Lung (tissue), 12 donors: ENCODE measurements around the gene SLC35A4. TPM values are rescaled to one million over a fixed set of nuclear protein-coding genes. Genes with fewer than 3 reads are reported as not detected.
A peak's percentile ranks its signal among the peaks of the same experiment; 100 is the strongest.

Source experiments
- ATAC-seq: fragments of 200-7000 bp; cut with Tn5 transposase; one replicate; pipeline ENCODE4 v1.9.1; 2020; ENCODE audit warnings: moderate number of reproducible peaks; ENCODE audit not compliant: insufficient read depth, low FRiP score
- DNase-seq, 3 donors: peaks; one replicate each; pipeline ENCODE4 v3.0.0-alpha.2; 2013 to 2017
- H3K27ac ChIP-seq, 2 donors: one replicate each; pipeline ENCODE4 v1.5.1; 2013; ENCODE audit warnings: mild to moderate bottlenecking in 2 of 2, moderate library complexity in 2 of 2, control low read depth in 1 of 2, inconsistent platforms in 1 of 2, low read depth in 1 of 2, low read length in 1 of 2
- H3K27me3 ChIP-seq, 3 donors: one replicate each; pipeline ENCODE4 v1.5.1; 2013; ENCODE audit warnings: low read length in 2 of 3; ENCODE audit not compliant: control insufficient read depth in 3 of 3, insufficient read depth in 3 of 3
- H3K36me3 ChIP-seq, 4 donors: one replicate each; pipeline ENCODE4 v1.5.1; 2013; ENCODE audit warnings: low read length in 4 of 4, mild to moderate bottlenecking in 1 of 4, moderate library complexity in 1 of 4; ENCODE audit not compliant: control insufficient read depth in 4 of 4, insufficient read depth in 4 of 4
- H3K4me1 ChIP-seq, 5 donors: one replicate each; pipeline ENCODE4 v1.5.1; 2013; ENCODE audit warnings: low read length in 5 of 5, mild to moderate bottlenecking in 2 of 5, moderate library complexity in 1 of 5; ENCODE audit not compliant: control insufficient read depth in 5 of 5, insufficient read depth in 5 of 5
- H3K4me3 ChIP-seq: one replicate; pipeline ENCODE4 v1.5.1; 2013; ENCODE audit warnings: mild to moderate bottlenecking, control low read depth, moderate library complexity
- H3K9ac ChIP-seq, 2 donors: one replicate each; pipeline ENCODE4 v1.5.1; 2013; ENCODE audit warnings: low read length in 2 of 2, control low read depth in 1 of 2; ENCODE audit not compliant: insufficient read depth in 1 of 2
- H3K9me3 ChIP-seq, 4 donors: one replicate each; pipeline ENCODE4 v1.5.1; 2013; ENCODE audit warnings: low read length in 3 of 4, mild to moderate bottlenecking in 1 of 4, moderate library complexity in 1 of 4; ENCODE audit not compliant: control insufficient read depth in 4 of 4, insufficient read depth in 3 of 4
- WGBS, 2 donors: extraction: QIAGEN DNeasy Blood & Tissue Kit; methylation state at CpG; one replicate each; pipeline ENCODE4 v1.1.7; 2013; 5-methylcytosine and 5-hydroxymethylcytosine counted together
- polyA plus RNA-seq, 2 donors: library from polyadenylated mRNA; stranded (reverse); fragments of 200-250 nt; gene quantifications; one replicate each; pipeline ENCODE4 v1.2.1, GENCODE V29; 2013
- total RNA-seq, 2 donors: library from RNA; depleted of rRNA in 1 of 2; stranded (reverse); fragments of >200 nt in 1 of 2; gene quantifications; one replicate each; pipeline ENCODE4 v1.2.1, GENCODE V29; 2014 to 2021
- TF ChIP-seq, protein P1 (sequence below): IDR thresholded peaks from 2 replicates; pipeline ENCODE4 v1.5.1; 2012; ENCODE audit warnings: mild to moderate bottlenecking; ENCODE audit errors: control extremely low read depth, extremely low read depth
- donor health status: control.
- donor health status: control.
- donor health status: Bipolar disorder and iron deficiency.
- donor health status: healthy.
- donor health status: DM: yes; HTN: yes; CAD: no.

Gene SLC35A4
- total and polyA plus RNA-seq, 4 donors, result 10.7 to 94.4 (median 66.3) TPM

- ATAC-seq (no peak), DNase-seq (no peak)
- no peak overlapping the region for H3K9ac ChIP-seq
- no peaks in the 10 kb centered on the region for H3K36me3 ChIP-seq
- no peaks in the 10 kb centered on the region for H3K27me3 ChIP-seq
- WGBS, 2 donors, result 100% methylated on average over 1 of the region's 1 CpG
- no peaks in the 10 kb centered on the region for H3K9me3 ChIP-seq
- peaks cover 0 to 19% (median under 1%) of the 10 kb centered on the region in 5 donors for H3K4me1 ChIP-seq
- no peak overlapping the region for H3K4me3 ChIP-seq
- H3K27ac ChIP-seq, result no peak overlapping the region
- TF ChIP-seq, protein P1, sequence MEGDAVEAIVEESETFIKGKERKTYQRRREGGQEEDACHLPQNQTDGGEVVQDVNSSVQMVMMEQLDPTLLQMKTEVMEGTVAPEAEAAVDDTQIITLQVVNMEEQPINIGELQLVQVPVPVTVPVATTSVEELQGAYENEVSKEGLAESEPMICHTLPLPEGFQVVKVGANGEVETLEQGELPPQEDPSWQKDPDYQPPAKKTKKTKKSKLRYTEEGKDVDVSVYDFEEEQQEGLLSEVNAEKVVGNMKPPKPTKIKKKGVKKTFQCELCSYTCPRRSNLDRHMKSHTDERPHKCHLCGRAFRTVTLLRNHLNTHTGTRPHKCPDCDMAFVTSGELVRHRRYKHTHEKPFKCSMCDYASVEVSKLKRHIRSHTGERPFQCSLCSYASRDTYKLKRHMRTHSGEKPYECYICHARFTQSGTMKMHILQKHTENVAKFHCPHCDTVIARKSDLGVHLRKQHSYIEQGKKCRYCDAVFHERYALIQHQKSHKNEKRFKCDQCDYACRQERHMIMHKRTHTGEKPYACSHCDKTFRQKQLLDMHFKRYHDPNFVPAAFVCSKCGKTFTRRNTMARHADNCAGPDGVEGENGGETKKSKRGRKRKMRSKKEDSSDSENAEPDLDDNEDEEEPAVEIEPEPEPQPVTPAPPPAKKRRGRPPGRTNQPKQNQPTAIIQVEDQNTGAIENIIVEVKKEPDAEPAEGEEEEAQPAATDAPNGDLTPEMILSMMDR, result no peak
Measured at GRCh38 chr5:140587495-140587894, 22.9 kb downstream of the SLC35A4 start.

- H3K36me3 ChIP-seq, result no peaks in the 10 kb centered on the region
- no peak overlapping the region for H3K27ac ChIP-seq
- H3K9ac ChIP-seq, result peak overlapping the region in 1 of 2 donors; percentile 42
- no peak overlapping the region for H3K4me3 ChIP-seq
- DNase-seq (peak in 2 of 3 donors; percentile 64 to 82), ATAC-seq (no peak)
- WGBS, 2 donors, result 23 to 32% methylated on average over 5 of the region's 5 CpGs
- no peaks in the 10 kb centered on the region for H3K27me3 ChIP-seq
- TF ChIP-seq, protein P1, result no peak
- H3K4me1 ChIP-seq, result peaks cover 0 to 19% (median 3%) of the 10 kb centered on the region in 5 donors
- no peaks in the 10 kb centered on the region for H3K9me3 ChIP-seq
Measured at GRCh38 chr5:140588311-140589070, 23.9 kb downstream of the SLC35A4 start.

GRCh38 chr5:140590861-140591260, 26.2 kb downstream of the SLC35A4 start:
- ATAC-seq, result no peak
- H3K4me1 ChIP-seq, result peaks cover 0 to 19% (median 3%) of the 10 kb centered on the region in 5 donors
- H3K27me3 ChIP-seq, result no peaks in the 10 kb centered on the region
- no peak overlapping the region for H3K4me3 ChIP-seq
- H3K9me3 ChIP-seq, result no peaks in the 10 kb centered on the region
- H3K9ac ChIP-seq, result no peak overlapping the region
- WGBS, 2 donors, result 95 to 96% methylated on average over 7 of the region's 7 CpGs
- no peak for DNase-seq
- no peaks in the 10 kb centered on the region for H3K36me3 ChIP-seq
- no peak overlapping the region for H3K27ac ChIP-seq
- TF ChIP-seq, protein P1, result no peak
